GM12892 (cell line): Measurements from ENCODE around the gene CCDC63.

Experiments used
- POLR2A ChIP-seq: IDR thresholded peaks from 2 replicates; pipeline ENCODE4 v1.6.1; 2011; ENCODE audit warnings: low read depth, low read length, control low read depth
- POLR2AphosphoS5 ChIP-seq: IDR thresholded peaks from 2 replicates; pipeline ENCODE4 v1.6.1; 2011; ENCODE audit warnings: low read depth, low read length, control low read depth
- TAF1 ChIP-seq: IDR thresholded peaks from 2 replicates; pipeline ENCODE4 v1.6.1; 2011; ENCODE audit warnings: low read depth, mild to moderate bottlenecking, control low read depth, low read length, borderline replicate concordance

- no peak for TF ChIP-seq POLR2A
- TF ChIP-seq TAF1 = no peak
- TF ChIP-seq POLR2AphosphoS5 = no peak
Measured at GRCh38 chr12:110888256-110888991, 41.6 kb downstream of the CCDC63 start.
